Upper lobe of right lung (tissue), 1 donor: ENCODE results near the gene MINK1. TPM values are rescaled to one million over a fixed set of nuclear protein-coding genes. Genes with fewer than 3 reads are reported as not detected.

ENCODE experiments used
- ATAC-seq: fragments of 200-7000 bp; cut with Tn5 transposase; one replicate; pipeline ENCODE4 v1.9.1; 2020; ENCODE audit warnings: mild to moderate bottlenecking, moderate library complexity
- DNase-seq: peaks from one replicate; pipeline ENCODE4 v3.0.0-alpha.2; 2020
- H3K27ac ChIP-seq: fragments of 200-600 bp; one replicate; pipeline ENCODE4 v1.8.0; 2022
- H3K27me3 ChIP-seq: fragments of 200-600 bp; one replicate; pipeline ENCODE4 v1.8.0; 2022; ENCODE audit warnings: mild to moderate bottlenecking
- H3K36me3 ChIP-seq: fragments of 200-600 bp; one replicate; pipeline ENCODE4 v1.8.0; 2022
- H3K4me1 ChIP-seq: fragments of 200-600 bp; one replicate; pipeline ENCODE4 v1.8.0; 2022
- H3K4me3 ChIP-seq: fragments of 200-600 bp; one replicate; pipeline ENCODE4 v1.8.0; 2022; ENCODE audit warnings: mild to moderate bottlenecking
- H3K9me3 ChIP-seq: fragments of 200-600 bp; one replicate; pipeline ENCODE4 v1.8.0; 2022
- CTCF ChIP-seq: fragments of 200-600 bp; IDR thresholded peaks from one replicate; pipeline ENCODE4 v1.8.0; 2022; ENCODE audit warnings: antibody characterized with exemption
- intact Hi-C: fragments of 100-400 bp; cut with DNase I; formaldehyde crosslinking; loops from one replicate; pipeline ENCODE4 v1.11.0; 2022
- total RNA-seq: library from RNA; stranded (reverse); fragmentation: NEBNext Ultra II Directional; extraction: Animal tissue kit (Norgen Biotek cat#: 25700); gene quantifications from one replicate; pipeline ENCODE4 v1.2.1, GENCODE V29; 2021
- donor health status: DM: no; HTN: yes; CAD: no; lungs with severe emphysema.

MINK1 gene
- total RNA-seq, 1 donor from 2014 or later: 121 TPM

- Histone ChIP-seq H3K36me3 (peaks cover 24% of the 10 kb centered on the region), H3K9me3 (no peaks in the 10 kb centered on the region), H3K4me1 (peaks cover 13% of the 10 kb centered on the region), H3K27me3 (no peaks in the 10 kb centered on the region), H3K27ac (peak overlapping the region; percentile 81), H3K4me3 (peak overlapping the region; percentile 98)
- no peak for TF ChIP-seq CTCF
- ATAC-seq: peak; percentile 49
- intact Hi-C loops: loop anchor here (5.0 kb wide), 1 partner anchor 91 kb away; no protein-coding TSS in a partner anchor
- DNase-seq: no peak
These were observed 36.6 kb upstream of the MINK1 start for GRCh38 chr17:4796552-4796920.

GRCh38 chr17:4800462-4801196, 32.5 kb upstream of the MINK1 start:
- Histone ChIP-seq H3K27ac (no peak overlapping the region), H3K4me3 (no peak overlapping the region), H3K36me3 (peaks cover 24% of the 10 kb centered on the region), H3K27me3 (no peaks in the 10 kb centered on the region), H3K9me3 (no peaks in the 10 kb centered on the region), H3K4me1 (peaks cover 10% of the 10 kb centered on the region)
- TF ChIP-seq CTCF: no peak
- ATAC-seq (no peak), DNase-seq (no peak)
- intact Hi-C loops: no loop called here

GRCh38 chr17:4802228-4802627, 30.9 kb upstream of the MINK1 start, which contains the start of gene C17orf114:
C17orf114 (minus strand) TSS chr17:4802328.
- DNase-seq: no peak
- no peak for ATAC-seq
- intact Hi-C loops: no loop called here
- H3K4me3 ChIP-seq: no peak within 1 kb of the TSS
- TF ChIP-seq CTCF: no peak
- peaks cover 7% of the 10 kb centered on the region for H3K4me1 ChIP-seq
- H3K27ac ChIP-seq: no peak within 1 kb of the TSS
- peaks cover 22% of the 10 kb centered on the region for H3K36me3 ChIP-seq
- no peaks in the 10 kb centered on the region for H3K9me3 ChIP-seq
- no peaks in the 10 kb centered on the region for H3K27me3 ChIP-seq

- intact Hi-C loops: no loop called here
- no peaks in the 10 kb centered on the region for H3K27me3 ChIP-seq
- H3K36me3 ChIP-seq: no peaks in the 10 kb centered on the region
- peaks cover 18% of the 10 kb centered on the region for H3K4me1 ChIP-seq
- TF ChIP-seq CTCF: no peak
- no peak overlapping the region for H3K27ac ChIP-seq
- DNase-seq (no peak), ATAC-seq (no peak)
- H3K4me3 ChIP-seq: peak overlapping the region; percentile 83
- no peaks in the 10 kb centered on the region for H3K9me3 ChIP-seq
These were observed 26.7 kb upstream of the MINK1 start for GRCh38 chr17:4806456-4806776.

GRCh38 chr17:4806777-4807604, 26.1 kb upstream of the MINK1 start, which contains the start of gene PLD2:
PLD2 (plus strand) TSS chr17:4807152; CDS start chr17:4807773, 621 bp downstream.
- H3K9me3 ChIP-seq: no peaks in the 10 kb centered on the region
- intact Hi-C loops: no loop called here
- DNase-seq: peak; percentile 95
- no peaks in the 10 kb centered on the region for H3K27me3 ChIP-seq
- TF ChIP-seq CTCF: no peak
- peak; percentile 99 for ATAC-seq
- H3K4me3 ChIP-seq: peak within 1 kb of the TSS; percentile 83
- no peaks in the 10 kb centered on the region for H3K36me3 ChIP-seq
- H3K4me1 ChIP-seq: peaks cover 18% of the 10 kb centered on the region
- H3K27ac ChIP-seq: peak within 1 kb of the TSS; percentile 81
